AG09319 (cell line): ENCODE results near the gene TULP1.
"Not testable (repeated sequence)": the region's sequence is repeated elsewhere in the genome, so short reads cannot be mapped to it uniquely, and the experiment has no call there.

Experiments used
- DNase-seq: peaks from one replicate; pipeline ENCODE4 v3.0.0-alpha.2; 2010; ENCODE audit warnings: low read depth; ENCODE audit errors: extremely low read depth
- TF ChIP-seq, protein P1 (sequence below): IDR thresholded peaks from 2 replicates; pipeline ENCODE4 v1.5.1; 2011; ENCODE audit warnings: low read depth, mild to moderate bottlenecking, inconsistent platforms, low read length, moderate library complexity

TULP1 gene

DNA sequence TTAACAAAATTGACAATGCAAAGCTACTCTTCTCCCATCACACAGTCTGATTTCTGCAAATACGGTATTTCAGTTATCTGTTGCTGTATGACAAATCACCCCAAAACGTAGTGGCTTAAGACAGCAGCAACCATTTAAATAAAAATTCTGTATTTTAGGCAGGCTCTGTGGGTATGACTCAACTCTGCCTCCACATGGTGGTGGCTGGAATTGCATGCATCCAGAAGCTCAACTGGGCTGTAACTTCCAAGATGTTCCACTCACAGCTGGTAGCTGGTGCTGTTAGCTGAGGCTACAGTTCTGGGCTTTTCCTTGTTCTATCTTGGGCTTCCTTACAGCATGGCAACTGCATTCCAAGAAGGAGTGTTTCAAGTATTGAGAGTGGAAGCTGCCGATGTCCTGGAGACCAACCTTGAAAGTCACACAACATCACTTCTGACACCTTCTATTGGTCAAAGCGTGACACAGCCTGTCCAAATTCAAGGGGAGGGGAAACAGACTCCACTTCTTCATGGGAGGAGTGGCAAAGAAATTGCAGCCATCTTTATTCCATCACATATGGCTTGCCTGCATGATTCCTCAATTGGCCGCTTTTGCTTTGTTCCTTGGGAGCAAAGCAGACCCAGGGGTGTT lies 39.7 kb upstream of the TULP1 start:
- TF ChIP-seq, protein P1, sequence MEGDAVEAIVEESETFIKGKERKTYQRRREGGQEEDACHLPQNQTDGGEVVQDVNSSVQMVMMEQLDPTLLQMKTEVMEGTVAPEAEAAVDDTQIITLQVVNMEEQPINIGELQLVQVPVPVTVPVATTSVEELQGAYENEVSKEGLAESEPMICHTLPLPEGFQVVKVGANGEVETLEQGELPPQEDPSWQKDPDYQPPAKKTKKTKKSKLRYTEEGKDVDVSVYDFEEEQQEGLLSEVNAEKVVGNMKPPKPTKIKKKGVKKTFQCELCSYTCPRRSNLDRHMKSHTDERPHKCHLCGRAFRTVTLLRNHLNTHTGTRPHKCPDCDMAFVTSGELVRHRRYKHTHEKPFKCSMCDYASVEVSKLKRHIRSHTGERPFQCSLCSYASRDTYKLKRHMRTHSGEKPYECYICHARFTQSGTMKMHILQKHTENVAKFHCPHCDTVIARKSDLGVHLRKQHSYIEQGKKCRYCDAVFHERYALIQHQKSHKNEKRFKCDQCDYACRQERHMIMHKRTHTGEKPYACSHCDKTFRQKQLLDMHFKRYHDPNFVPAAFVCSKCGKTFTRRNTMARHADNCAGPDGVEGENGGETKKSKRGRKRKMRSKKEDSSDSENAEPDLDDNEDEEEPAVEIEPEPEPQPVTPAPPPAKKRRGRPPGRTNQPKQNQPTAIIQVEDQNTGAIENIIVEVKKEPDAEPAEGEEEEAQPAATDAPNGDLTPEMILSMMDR = peak; percentile 67
- no peak for DNase-seq

DNA sequence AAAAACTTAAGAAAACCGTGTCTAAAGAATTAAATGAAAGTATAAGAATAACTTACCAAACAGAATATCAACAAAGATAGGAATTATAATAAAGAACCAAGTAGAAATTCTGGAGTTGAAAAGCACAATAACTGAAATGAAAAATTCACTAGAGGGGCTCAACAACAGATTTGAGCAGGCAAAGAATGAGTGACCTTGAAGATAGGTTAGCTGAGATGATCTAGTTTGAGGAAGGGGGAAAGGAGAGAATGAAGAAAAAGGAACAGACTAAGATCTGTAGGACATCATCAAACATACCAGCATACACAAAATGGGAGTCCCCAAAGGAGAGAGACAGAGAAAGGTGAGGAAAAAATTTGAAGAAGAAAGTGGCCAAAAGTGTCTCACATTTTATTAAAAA lies 37.7 kb upstream of the TULP1 start:
- TF ChIP-seq, protein P1 = no peak
- DNase-seq = no peak

DNA sequence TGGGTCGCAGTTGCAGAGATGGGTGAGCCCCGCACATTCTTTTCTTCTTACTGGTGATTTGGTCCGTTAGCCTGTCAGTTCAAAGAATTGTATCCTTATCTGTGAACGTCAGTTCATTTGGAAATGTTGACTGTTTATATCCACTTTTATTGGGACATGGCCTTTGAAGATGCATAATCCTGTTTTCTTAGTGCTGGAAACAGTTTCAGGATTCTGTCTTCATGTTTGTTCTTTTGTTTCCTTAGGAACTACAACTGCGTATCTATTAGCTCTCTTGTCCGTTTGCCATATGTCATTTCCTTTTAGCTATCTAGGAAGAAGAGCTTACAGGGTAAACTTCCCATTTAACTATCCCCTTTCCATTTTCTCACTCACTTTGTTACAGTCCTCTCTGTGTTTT lies 35.0 kb upstream of the TULP1 start:
- TF ChIP-seq, protein P1 = no peak
- DNase-seq = no peak

DNA sequence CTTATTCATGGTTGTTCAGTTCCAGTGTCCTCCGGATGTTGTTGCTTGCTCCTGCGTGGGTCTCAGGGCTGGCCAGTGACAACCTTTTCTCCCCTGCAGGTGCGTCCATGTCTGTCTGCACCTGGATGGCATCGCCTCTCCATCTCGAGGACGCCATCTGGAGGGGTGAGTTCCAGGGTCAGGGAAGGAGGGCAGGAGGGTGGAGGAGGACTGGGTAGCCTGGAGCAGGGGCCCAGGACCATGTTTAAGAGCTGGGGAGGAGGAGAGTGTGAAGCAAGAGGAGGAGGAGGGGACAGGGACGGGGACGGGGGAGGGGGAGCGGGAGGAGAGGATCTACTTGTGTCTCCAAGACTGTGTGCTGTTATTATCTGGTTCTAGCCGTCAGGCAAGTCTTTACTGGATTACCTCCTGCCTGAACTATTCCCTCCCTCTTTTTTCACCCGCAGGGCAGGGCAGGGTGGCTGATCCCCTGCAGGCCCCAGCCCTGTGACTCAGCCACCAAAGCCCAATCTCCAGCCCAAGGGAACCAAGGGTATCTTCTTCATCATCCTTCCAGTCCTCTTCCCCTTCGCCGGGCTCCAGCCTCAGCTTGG lies 32.2 kb upstream of the TULP1 start:
- no peak for DNase-seq
- TF ChIP-seq, protein P1 = no peak

DNA sequence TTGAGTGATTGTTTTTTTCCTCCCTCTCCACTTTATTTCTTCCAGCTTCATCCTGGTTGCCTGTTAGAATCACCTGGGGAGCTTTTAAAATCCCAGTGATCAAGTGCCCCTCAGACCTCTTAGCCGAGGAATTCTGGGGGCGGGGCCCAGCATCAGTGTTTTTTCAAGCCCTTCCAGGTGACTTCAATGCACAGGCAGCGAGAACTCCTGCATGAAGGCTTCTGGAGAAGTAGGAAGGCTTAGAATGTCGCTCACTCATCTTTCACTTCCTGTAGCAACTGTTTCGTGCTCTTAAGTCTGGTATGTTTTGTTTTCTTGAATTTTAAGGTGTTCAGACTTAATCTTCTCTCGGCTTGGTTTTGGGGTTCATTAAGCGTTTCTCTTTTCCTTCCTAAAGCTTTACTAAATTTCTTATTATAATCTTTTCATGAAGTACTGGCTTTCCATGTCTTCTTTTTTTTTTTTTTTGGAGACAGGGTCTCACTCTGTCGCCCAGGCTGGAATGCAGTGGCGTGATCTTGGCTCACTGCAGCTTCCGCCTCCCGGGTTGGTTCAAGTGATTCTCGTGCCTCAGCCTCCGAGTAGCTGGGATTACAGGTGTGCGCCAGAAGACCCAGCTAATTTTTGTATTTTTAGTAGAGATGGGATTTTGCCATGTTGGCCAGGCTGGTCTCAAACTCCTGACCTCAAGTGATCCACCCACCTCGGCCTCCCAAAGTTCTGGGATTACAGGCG lies 30.9 kb upstream of the TULP1 start:
- no peak for DNase-seq
- TF ChIP-seq, protein P1 = no peak

DNA sequence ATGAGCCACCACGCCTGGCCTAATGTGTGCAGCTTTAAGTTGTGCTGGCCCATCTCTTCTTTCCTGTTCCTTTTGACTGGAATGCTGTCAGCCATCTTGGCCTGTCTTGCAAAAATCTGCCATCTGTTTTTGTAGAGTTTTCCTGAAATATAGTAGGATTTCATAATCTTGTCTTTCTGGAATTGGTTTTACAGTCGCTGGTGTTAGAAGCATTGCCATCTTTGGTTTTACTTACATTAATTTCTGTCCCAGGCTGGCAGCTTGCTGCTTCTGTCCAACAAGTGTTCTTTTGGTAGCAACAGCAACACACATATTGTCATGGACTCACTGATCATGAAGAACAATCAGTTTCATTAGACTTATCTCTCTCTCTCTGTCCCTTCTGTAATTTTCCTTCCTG lies 29.1 kb upstream of the TULP1 start:
- DNase-seq = no peak
- TF ChIP-seq, protein P1 = no peak

DNA sequence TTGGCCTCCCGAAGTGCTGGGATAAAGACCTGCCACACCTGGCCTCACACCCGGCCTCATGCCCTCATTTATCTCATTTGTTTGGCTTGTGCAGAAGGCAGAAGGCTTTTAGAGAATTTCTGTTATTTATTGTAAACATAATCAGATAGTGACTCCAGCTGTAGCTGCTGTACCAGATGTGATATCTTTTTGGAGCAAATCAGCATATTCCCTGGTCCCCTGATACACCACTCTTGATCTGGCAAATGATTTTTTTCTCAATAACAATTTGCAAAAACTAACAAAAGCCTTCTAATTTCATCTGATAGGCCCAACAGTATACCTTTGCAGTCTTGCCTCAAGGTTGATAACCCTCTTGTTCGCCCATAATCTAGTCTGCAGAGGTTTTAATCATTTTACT lies 26.5 kb upstream of the TULP1 start:
- TF ChIP-seq, protein P1 = no peak
- no peak for DNase-seq

DNA sequence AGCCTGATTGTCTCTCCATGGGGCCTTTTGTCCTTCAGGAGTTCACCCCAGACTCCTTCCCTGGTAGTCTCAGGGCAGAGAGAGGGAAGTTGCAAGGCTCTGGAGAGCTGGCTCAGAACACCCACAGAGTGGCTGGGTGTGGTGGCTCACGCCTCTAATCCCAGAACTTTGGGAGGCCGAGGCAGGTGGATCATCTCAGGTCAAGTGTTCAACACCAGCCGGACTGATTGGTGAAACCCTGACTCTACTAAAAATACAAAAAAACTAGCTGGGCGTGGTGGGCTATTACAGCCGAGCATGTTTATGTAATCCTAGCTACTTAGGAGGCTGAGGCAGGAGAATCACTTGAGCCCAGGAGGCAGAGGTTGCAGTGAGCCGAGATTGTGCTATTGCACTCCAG lies 23.2 kb upstream of the TULP1 start:
- DNase-seq = not testable (repeated sequence)
